Fibroblast of lung (primary cell): ENCODE data around the gene ANKRD27. TPM values are rescaled to one million over a fixed set of nuclear protein-coding genes. Genes with fewer than 3 reads are reported as not detected.
A peak's percentile ranks its signal among the peaks of the same experiment; 100 is the strongest.
"Not testable (repeated sequence)": the region's sequence is repeated elsewhere in the genome, so short reads cannot be mapped to it uniquely, and the experiment has no call there.

ENCODE experiments used
- DNase-seq, 2 donors: peaks; one replicate each; pipeline versions ENCODE4 v3.0.0 to v3.0.0-alpha.2; 2010; ENCODE audit warnings: low read depth in 2 of 2
- H2AFZ ChIP-seq: 2 replicates; pipeline ENCODE4 v1.5.1; 2012; ENCODE audit warnings: low read length, control low read depth, inconsistent platforms
- H3K27ac ChIP-seq: 2 replicates; pipeline ENCODE4 v1.5.1; 2011; ENCODE audit warnings: low read length, control low read depth; ENCODE audit not compliant: insufficient read depth
- H3K27me3 ChIP-seq: 2 replicates; pipeline ENCODE4 v1.5.1; 2011; ENCODE audit warnings: mild to moderate bottlenecking, low read length; ENCODE audit not compliant: control insufficient read depth, insufficient read depth
- H3K36me3 ChIP-seq: 2 replicates; pipeline ENCODE4 v1.5.1; 2011; ENCODE audit warnings: low read length; ENCODE audit not compliant: control insufficient read depth, insufficient read depth
- H3K4me1 ChIP-seq: 2 replicates; pipeline ENCODE4 v1.5.1; 2011; ENCODE audit warnings: low read length; ENCODE audit not compliant: control insufficient read depth, insufficient read depth; ENCODE audit errors: extremely low read depth
- H3K4me2 ChIP-seq: 2 replicates; pipeline ENCODE4 v1.5.1; 2011; ENCODE audit warnings: low read length, control low read depth; ENCODE audit not compliant: insufficient read depth; ENCODE audit errors: extremely low read depth
- H3K4me3 ChIP-seq, 4 experiments: fragments of 200-600 bp in 1 of 4; sonication (generic) in 1 of 4; replicated peaks in 1 of 4; 2 replicates each; pipeline ENCODE4 v1.5.1; 2011 to 2016; ENCODE audit warnings: low read length in 4 of 4, low read depth in 3 of 4, mild to moderate bottlenecking in 3 of 4, control low read depth in 2 of 4, inconsistent platforms in 1 of 4, mixed read lengths in 1 of 4; ENCODE audit not compliant: insufficient read depth in 1 of 4; ENCODE audit errors: control extremely low read depth in 1 of 4
- H3K79me2 ChIP-seq: 2 replicates; pipeline ENCODE4 v1.5.1; 2012; ENCODE audit warnings: mild to moderate bottlenecking, low read length, inconsistent platforms; ENCODE audit not compliant: control insufficient read depth, insufficient read depth
- H3K9ac ChIP-seq: 2 replicates; pipeline ENCODE4 v1.5.1; 2011; ENCODE audit warnings: mild to moderate bottlenecking, low read length, control low read depth; ENCODE audit not compliant: insufficient read depth
- H3K9me3 ChIP-seq: 2 replicates; pipeline ENCODE4 v1.5.1; 2012; ENCODE audit warnings: low read depth, low read length; ENCODE audit not compliant: control insufficient read depth, insufficient read depth
- H4K20me1 ChIP-seq: 2 replicates; pipeline ENCODE4 v1.5.1; 2011; ENCODE audit warnings: low read length; ENCODE audit not compliant: control insufficient read depth, insufficient read depth; ENCODE audit errors: extremely low read depth
- CTCF ChIP-seq, 2 donors: IDR thresholded peaks in 1 of 2; conservative IDR thresholded peaks in 1 of 2; 1 replicate in 1 of 2; 2 replicates in 1 of 2; pipeline ENCODE4 v1.5.1; 2011 to 2012; ENCODE audit warnings: low read length in 2 of 2, control low read depth in 1 of 2, inconsistent platforms in 1 of 2, low read depth in 1 of 2, mild to moderate bottlenecking in 1 of 2
- EZH2 ChIP-seq: IDR thresholded peaks from 2 replicates; pipeline ENCODE4 v1.5.1; 2012; ENCODE audit warnings: low read length, control low read depth, mild to moderate bottlenecking; ENCODE audit errors: missing control alignments
- polyA plus RNA-seq, 2 donors: library from polyadenylated mRNA; depleted of rRNA in 1 of 2; stranded (reverse) in 1 of 2; unstranded in 1 of 2; fragments of >200 nt; gene quantifications; 2 replicates each; pipeline ENCODE4 v1.2.1, GENCODE V29; 2011 to 2012; ENCODE audit warnings: missing spikeins in 1 of 2
- total RNA-seq: library from RNA; depleted of rRNA; stranded (reverse); fragments of >200 nt; gene quantifications from 2 replicates; pipeline ENCODE4 v1.2.1, GENCODE V29; 2014

Gene ANKRD27
- total and polyA plus RNA-seq, 2 donors (not counting 1 experiment from before 2014, with no cell fraction given), result 29.7 to 38.3 TPM

- Histone ChIP-seq H3K4me3 (peak overlapping the region in 2 of 4 experiments; percentile 69 to 75), H3K4me2 (peak overlapping the region; percentile 35), H3K79me2 (peaks cover 27% of the 10 kb centered on the region)
- not testable (repeated sequence) for H3K9ac ChIP-seq, H3K36me3 ChIP-seq, H3K4me1 ChIP-seq, DNase-seq, H2AFZ ChIP-seq, H3K27ac ChIP-seq, H3K27me3 ChIP-seq, H3K9me3 ChIP-seq, H4K20me1 ChIP-seq
Measured at GRCh38 chr19:32693151-32694108, 18.4 kb upstream of the ANKRD27 start.

- no peak for DNase-seq
- H2AFZ ChIP-seq, result peak overlapping the region; percentile 87
- H3K9ac ChIP-seq, result peak overlapping the region; percentile 92
- no peaks in the 10 kb centered on the region for H3K36me3 ChIP-seq
- H3K79me2 ChIP-seq, result peaks cover 26% of the 10 kb centered on the region
- H3K4me3 ChIP-seq, result peak overlapping the region; percentile 34 to 75 (median 56)
- TF ChIP-seq CTCF (conservative IDR thresholded peaks at IDR 0.05 in 1 of 2, IDR thresholded peaks at IDR 0.05 in 1 of 2; ENCODE audit: low read depth in 1 of 2, low read length in 2 of 2) (no peak), EZH2 (no peak)
- H3K4me2 ChIP-seq, result peak overlapping the region; percentile 86
- H3K4me1 ChIP-seq, result peaks cover 2% of the 10 kb centered on the region
- no peaks in the 10 kb centered on the region for H4K20me1 ChIP-seq
- no peaks in the 10 kb centered on the region for H3K9me3 ChIP-seq
- H3K27me3 ChIP-seq, result no peaks in the 10 kb centered on the region
- peak overlapping the region; percentile 75 for H3K27ac ChIP-seq
Measured at GRCh38 chr19:32692727-32693061, 17.7 kb upstream of the ANKRD27 start.

GRCh38 chr19:32691952-32692726 lies 17.2 kb upstream of the ANKRD27 start:
- Histone ChIP-seq H4K20me1 (no peaks in the 10 kb centered on the region), H3K27ac (peak overlapping the region; percentile 75), H3K4me2 (peak overlapping the region; percentile 86), H3K9ac (peak overlapping the region; percentile 92), H3K79me2 (peaks cover 24% of the 10 kb centered on the region), H3K4me1 (peaks cover 2% of the 10 kb centered on the region), H3K4me3 (peak overlapping the region; percentile 34 to 75 (median 56)), H3K9me3 (no peaks in the 10 kb centered on the region), H3K27me3 (no peaks in the 10 kb centered on the region), H3K36me3 (no peaks in the 10 kb centered on the region), H2AFZ (peak overlapping the region; percentile 87)
- DNase-seq, result peak; percentile 72 to 80
- TF ChIP-seq CTCF (conservative IDR thresholded peaks at IDR 0.05 in 1 of 2, IDR thresholded peaks at IDR 0.05 in 1 of 2; ENCODE audit: low read depth in 1 of 2, low read length in 2 of 2), result no peak
- TF ChIP-seq EZH2, result no peak
